ENCODE data around the gene ADCK1.

Gene ADCK1

DNA sequence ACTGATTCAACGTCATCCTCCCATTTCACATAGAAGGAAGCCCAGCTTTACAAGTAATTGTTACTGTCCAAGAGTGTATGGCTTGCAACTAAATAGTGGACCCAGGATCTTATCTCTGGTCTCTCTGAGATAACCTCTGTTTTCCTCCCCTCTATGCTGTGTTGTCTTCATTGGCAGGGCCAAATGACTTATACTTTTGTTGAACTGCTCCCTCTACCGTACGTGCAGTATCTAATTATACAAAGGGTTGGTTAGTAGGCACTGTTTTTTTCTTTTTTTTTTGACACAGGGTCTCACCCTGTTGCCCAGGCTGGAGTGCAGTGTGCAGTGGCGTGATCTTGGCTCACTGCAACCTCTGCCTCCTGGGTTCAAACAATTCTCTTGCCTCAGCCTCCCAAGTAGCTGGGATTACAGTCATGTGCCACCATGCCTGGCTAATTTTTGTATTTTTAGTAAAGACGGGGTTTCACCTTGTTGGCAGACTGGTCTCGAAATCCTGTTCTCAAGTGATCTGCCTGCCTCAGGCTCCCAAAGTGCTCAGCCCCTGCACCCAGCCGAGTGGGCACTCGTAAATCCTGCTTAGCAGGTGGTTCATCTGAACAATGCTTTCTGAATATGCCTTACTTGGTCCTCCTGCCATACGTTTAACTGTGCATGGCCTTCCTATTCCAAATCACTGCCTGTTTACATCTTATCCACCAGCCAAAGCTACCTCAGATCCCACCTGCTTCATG is 162.1 kb downstream of the ADCK1 start:
- no peak for DNase-seq

DNA sequence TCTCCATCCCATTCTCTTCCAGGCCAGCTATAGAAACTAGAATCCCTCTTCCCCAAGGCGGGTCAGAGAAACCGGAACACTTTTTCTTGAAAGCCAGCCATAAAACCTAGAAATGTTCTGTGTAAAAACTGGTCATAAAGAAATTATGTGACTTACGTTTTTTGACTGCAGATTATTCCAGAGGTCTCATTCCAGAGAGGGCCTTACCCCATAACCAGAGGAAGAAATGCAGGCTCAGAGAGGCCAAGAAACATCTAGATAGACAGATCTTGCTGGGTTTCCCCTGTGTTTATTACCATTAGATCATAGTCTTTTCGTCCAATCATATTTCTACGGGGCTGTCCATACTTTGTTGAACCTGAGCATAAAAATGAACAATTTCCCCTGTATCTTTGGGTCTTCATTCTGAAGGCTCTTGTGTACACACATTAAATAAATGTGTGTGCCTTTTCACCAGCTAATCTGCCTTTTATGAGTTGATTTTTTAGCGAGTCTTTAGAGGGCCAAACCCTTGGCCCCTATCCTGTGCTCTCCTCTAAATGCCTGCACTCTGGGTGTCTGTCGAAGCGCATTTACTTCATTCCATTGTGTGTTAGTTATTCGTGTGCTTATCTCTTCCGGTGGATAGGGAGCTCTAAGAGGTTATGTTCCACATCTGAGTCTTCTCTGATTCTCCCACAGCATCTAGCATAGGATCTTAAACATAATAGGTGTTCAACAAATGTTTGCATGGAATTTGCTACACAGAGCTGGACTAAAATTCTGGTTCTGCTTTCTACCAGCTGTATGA is 163.0 kb downstream of the ADCK1 start:
- DNase-seq = no peak

GRCh38 chr14:77964586-77964985 is 164.7 kb downstream of the ADCK1 start:
- DNase-seq = no peak

DNA sequence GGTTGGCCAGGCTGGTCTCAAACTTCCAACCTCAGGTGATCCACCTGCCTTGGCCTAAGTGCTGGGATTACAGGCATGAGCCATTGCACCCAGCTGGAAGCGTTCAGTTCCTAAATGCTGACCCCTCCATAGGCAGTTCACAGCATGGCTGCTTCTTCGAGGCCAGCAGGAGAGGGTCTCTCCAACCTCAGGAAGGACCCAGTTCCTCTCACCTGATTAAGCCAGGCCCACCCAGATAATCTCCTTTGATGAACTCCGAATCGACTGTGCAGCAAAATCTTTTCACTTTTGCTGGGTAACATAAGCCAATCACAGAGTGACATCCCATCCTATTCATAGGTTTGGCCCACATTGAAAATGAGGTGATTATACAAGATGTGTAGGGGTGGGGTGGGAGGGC is 165.1 kb downstream of the ADCK1 start:
- no peak for DNase-seq

DNA sequence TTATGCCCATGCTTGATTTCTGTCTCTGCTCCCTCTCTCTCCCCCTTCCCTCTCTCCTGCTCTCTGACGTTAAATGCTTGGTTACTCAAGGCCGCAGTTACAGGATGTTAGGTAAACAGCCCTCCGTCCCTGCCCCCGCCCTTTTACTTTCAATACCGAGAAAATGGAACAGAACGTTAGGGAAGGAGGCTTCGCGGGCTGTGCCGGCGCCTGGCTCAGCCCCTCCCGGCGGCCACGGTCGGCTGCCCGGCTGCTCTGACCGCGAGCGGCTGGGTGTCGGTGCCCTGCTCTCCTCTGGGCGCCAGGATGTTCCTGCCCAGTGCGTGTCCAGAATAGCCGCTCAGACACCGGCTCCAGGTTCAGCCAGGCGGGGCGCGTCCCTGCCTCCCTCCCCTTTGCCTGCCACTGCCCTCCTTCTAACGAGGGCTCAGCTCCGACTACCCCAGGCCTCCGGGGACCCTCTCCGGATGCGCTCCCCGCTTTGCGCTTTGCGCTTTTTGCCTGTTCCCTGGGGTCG is 166.1 kb downstream of the ADCK1 start:
- peak; percentile 10 to 27 for DNase-seq

DNA sequence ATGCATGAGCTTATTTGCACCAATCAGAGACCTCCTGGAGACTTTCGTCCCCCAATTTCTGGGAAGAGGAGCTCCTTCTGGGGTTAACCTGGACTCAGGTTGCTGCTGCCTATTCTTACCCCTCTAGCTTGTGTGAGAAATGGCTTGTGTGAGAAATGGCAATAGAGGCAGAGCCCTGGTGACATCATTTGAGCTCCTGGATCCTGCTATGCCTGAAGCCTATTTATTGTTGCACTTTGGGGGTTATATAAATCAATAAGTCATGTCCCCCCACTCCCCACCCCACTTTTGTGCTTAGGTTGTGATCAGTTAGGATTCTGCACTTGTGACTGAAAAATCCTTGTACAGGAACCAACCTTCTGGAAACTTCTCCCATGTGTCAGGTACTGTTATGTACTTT is 167.2 kb downstream of the ADCK1 start:
- no peak for DNase-seq

DNA sequence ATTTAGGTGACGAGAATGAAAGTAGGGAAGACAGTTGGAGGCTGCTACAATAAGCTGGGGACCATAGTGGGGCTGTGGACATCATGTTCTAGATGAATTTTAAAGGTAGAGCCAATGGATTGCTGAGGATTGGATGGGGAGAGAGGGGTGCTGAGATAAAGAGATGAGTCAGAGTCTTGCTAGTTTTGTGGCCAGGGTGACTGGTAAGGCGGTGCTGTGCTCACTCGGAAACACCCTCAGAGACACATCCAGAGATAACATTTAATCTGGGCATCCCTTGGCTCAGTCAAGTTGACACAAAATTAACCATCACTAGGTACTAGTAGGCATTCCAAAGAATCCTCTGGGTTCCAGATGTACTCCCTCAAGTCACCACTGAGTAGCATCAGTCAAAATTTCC is 170.7 kb downstream of the ADCK1 start:
- DNase-seq = no peak

DNA sequence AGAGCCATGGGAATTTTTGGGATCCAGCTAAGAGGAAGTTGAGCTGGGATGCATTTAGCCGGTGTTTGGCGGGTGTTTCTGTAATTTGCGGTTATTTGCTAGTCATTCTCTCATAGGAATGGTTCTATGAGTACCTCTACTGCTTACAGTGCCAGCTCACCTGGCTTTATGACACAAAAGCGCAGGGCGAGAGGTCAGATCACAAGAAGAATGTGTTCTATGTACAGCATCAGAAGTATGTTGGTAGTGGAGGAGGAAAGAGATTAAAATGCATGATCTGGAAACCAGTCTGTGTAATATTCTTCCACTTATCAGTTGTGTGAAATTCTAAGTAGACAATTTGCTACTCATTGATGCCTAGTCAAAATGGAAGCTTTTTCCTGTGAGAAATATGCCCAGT is 173.3 kb downstream of the ADCK1 start:
- no peak for DNase-seq

GRCh38 chr14:77976591-77976990 is 176.7 kb downstream of the ADCK1 start:
- no peak for DNase-seq

DNA sequence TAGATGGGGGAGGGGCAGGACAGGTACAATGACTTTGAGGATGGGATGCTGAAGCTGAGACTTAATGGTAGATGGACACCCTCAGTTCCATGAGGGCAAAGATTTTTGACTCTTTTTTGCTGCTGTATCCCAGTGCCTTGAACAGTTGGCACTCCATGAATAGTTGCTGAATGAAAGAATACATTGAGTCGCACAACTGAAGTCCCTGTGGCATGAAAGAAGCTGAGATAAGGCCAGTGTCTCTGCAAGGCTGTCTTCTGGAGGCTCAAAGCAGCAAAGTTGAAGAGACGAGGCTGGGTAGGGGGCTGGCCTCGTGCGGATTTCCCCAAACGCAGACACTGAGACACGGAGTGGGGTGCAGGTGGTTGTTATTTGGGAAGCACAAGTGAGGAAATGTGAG is 179.3 kb downstream of the ADCK1 start:
- DNase-seq = no peak

DNA sequence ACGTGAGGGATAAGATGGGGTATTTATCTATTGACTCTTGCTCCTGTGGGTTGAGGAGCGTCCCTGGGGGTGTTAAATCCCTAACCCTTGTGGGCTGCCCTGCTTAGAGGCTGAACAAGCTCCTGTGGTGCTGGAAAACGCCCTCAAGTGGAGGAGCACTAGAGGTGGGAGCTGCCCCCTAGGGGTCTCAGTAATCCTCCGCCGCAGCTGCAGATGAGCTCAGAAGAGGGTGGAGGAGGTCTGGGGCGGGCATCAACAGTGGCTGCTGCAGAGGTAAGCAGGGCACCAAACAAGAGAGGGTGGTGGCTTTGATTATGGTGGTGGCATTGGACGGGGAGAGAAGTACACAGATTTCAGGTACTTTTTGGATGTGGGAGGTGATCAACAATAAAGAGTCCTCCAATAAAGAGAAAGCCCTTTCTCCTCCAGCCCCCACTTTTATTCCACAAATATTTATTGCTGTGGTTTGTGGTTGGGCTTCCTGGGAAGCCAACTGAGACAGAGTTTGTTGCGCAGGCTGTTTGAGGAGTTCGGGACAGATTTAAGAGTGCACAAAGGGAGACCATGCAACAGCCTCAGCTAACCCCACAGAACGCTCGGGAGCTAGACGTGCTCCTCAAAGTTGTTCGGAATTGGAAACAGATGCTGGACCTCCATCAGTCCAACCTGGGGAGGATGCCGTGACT is 179.9 kb downstream of the ADCK1 start:
- DNase-seq = no peak

GRCh38 chr14:77980475-77981321 is 180.8 kb downstream of the ADCK1 start:
- no peak for DNase-seq

Measured in inflammatory macrophage treated with lipopolysaccharide for 1 hour (primary cell).